RCC 7860 (cell line): ENCODE data around the gene CAMP.
"Not testable (repeated sequence)": the region's sequence is repeated elsewhere in the genome, so short reads cannot be mapped to it uniquely, and the experiment has no call there.

Experiments
- DNase-seq: peaks from one replicate; pipeline ENCODE4 v3.0.0-alpha.2; 2015; ENCODE audit warnings: low spot score
- FAIRE-seq: peaks from 2 replicates; lab custom pipeline; 2012; peaks lifted over from hg19 to GRCh38; lab: Jason Lieb, UNC

CAMP gene

GRCh38 chr3:48211776-48212175, 11.5 kb upstream of the CAMP start:
- DNase-seq, FAIRE-seq: not testable (repeated sequence)

DNA sequence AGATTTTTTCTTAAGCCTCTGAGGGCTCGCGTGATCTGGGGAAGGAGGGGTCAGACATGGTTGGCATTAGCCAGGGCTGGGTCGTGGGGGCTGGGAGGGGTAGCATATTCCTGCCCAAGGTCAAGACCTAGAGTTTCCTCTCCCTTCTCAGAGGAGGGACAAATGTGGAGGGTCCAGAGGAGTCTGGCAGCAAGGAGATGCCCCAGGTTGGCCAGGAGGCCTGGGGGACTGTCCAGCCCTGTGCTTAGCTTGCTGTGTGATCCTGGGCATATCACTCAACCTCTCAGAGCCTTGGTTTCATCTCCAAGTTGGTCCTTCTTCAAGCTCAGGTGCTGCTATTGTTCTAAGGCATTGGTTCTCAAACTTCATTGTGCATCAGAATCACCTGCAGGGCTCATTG, 9.1 kb upstream of the CAMP start:
- DNase-seq (no peak), FAIRE-seq (no peak)

DNA sequence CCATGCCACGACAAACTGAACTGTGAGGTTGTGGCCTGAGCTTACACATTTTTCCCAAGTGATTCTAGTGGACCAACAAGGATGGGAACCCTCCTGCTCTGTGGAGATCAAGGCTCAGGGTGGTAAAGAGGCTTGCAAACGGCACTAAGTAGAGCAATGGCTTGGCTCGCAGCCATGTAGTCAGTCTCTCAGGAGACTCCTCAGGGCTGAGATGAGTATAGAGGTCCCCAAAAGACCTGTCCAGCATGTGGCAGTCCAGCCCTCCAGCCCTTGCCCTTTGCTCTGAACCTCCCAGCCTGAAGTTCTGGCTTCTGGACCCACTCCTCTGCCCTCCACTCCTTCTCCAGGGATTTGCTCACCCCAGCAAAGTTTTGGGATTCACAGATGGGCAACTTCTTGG, 8.3 kb upstream of the CAMP start:
- FAIRE-seq = no peak
- no peak for DNase-seq

GRCh38 chr3:48215466-48215865, 7.8 kb upstream of the CAMP start:
- no peak for DNase-seq
- no peak for FAIRE-seq

- DNase-seq = no peak
- FAIRE-seq = no peak
These were observed 7.4 kb upstream of the CAMP start for GRCh38 chr3:48215876-48216275.

- FAIRE-seq (no peak), DNase-seq (no peak)
These were observed 5.8 kb upstream of the CAMP start for GRCh38 chr3:48217449-48217848.

DNA sequence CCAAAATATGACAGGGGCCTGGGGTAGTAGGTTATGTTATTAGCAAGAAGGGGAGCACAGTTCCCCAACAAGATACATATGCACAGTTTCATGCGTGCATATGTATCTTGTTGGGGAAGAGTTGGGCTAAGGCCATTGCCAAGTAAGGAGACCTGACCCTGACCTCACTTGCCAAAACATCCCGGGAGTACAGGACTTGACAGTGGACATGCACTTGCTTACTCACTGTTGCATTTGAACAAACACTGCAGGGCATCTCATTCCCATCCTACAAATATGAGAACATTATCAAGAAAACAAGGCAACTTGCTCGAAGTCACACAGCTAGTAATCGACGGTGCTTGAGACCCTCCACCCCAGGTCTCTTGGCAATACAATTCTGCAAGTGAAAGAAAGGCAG, 4.8 kb upstream of the CAMP start:
- FAIRE-seq (no peak), DNase-seq (no peak)

- DNase-seq = no peak
- no peak for FAIRE-seq
These were observed 3.8 kb upstream of the CAMP start for GRCh38 chr3:48219543-48219942.

GRCh38 chr3:48220746-48221145, 2.5 kb upstream of the CAMP start:
- no peak for FAIRE-seq
- DNase-seq = no peak

DNA sequence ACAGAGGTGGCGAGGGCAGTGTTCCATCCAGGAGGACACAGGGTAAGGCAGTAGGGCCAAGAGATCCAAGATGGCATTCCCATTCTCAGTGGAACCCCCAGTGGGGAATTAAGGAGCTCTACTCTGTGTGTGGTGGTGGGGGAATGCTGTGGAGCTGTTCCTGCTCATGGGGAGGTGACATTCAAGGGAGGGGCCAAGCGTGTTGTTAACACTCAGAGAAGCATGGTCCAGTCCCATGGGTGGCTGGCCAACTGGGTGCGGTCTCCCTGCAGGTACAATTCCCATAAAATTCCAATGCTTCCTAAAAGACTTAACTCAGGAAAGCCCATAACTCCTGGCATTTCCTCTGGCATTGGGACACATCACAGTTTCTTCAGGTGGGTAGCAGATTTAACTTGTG, 2.3 kb downstream of the CAMP start:
- DNase-seq (no peak), FAIRE-seq (no peak)

DNA sequence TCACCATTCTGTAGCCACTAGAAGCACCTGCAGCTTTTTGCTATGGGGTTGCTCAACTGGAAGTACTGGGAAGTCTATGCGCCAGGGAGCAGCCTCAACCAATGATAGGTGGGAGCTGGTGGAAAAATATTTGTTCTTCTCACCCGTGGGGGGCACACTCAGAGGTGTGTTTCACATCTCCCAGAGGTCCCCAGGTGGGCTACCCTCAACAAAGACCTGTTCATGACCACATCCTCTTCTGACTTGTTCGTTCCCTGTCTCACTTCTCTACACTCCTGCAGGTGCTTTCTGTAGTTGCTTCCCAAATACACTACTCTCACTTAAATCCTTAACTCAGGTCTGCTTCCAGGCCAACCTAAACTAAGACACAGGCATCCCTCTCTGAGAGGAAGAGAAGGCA, 3.6 kb downstream of the CAMP start:
- FAIRE-seq = no peak

GRCh38 chr3:48232232-48232631, 8.9 kb downstream of the CAMP start:
- FAIRE-seq (no peak), DNase-seq (no peak)

More for the DNA sequence above, 3.6 kb downstream of the CAMP start:
- DNase-seq = no peak

- DNase-seq = peak; percentile 32
- FAIRE-seq = no peak
These were observed 9.4 kb downstream of the CAMP start for GRCh38 chr3:48232734-48233133.

GRCh38 chr3:48233542-48233941, 10.2 kb downstream of the CAMP start:
- FAIRE-seq (no peak), DNase-seq (no peak)

DNA sequence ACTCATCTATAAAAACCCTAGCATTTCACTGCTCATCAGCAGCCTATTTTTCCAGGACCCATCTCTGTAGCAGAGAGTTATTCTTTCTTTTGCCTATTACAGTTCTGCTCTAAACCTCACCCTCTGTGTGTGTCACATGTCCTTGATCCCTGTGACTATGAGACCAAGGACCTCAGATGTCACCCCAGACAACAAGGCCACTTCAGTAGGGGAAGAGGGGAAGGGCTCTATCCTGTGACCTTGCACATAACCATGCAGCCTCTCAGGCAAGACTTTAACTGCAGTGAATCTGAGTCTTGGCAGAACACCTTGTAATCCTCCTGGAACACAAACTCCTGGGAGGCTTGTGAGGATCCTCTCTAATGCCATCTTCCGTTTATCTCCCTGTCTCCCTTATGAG, 13.2 kb downstream of the CAMP start:
- DNase-seq (no peak), FAIRE-seq (no peak)

- DNase-seq (no peak), FAIRE-seq (no peak)
These were observed 15.3 kb downstream of the CAMP start for GRCh38 chr3:48238531-48239085.

DNA sequence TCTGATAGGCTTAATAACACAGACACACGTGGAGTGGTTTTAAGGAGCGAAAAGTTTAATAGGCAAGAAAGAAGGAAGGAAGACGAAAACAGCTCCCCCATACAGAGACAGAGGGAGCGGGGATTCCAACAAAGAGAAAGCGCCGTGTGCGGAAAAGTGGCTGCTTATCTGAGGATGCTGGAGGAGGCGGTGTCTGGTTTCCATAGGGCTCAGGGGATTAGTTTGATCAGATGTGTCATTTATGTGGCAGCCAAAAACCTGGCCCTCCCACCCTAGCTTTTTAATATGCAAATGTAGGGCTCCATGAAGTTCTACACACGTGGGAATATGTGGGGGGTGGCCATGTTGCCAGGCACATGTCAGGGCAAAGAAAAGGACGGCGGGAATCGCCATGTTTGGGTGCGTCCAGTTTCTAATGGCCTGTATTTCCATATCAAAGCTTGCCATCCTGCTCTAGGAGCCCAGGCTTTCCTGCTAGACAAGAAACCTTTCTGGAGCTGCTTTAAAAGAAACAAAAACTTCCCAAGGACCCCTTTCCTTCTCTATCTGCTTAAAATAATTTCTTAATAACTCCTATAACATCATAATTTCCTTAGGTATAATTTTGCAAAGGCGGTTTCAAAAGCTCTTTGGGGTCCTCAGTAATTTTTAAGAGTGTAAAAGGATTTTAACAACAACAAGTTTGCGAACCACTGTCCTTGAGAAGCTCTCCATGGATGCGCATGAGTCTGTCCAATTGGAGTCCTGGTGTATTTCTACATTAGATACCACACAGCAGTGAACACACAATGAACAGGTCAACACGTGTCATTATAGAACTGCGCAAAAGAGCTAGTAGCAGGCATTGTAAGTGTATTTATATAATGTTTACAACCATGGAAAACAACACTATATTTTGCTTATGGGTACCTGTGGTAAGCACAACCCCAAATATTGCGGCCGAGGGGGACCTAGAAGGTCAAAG, 17.0 kb downstream of the CAMP start:
- FAIRE-seq = no peak
- no peak for DNase-seq

DNA sequence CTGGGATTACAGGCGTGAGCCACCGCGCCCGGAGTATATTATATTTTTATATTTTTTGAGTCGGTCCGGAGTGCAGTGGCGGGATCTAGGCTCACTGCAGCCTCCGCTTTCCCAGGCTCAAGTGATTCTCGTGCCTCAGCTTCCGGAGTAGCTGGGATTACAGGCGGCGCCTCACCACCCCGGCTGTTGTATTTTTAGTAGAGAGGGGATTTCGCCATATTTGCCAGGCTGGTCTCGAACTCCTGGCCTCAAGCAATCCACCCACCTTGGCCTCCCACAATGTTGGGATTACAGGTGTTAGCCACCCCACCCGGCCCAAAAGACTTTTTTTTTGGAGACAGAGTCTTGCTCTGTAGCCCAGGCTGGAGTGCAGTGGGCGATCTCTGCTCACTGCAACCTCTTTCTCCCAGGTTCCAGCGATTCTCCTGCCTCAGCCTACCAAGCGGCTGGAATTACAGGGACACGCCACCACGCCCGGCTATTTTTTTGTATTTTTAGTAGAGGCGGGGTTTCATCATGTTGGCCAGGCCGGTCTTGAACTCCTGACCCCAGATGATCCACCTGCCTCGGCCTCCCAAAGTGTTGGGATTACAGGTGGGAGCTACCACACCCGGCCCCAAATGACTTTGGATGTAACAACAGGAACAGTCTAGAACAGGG, 18.6 kb downstream of the CAMP start:
- DNase-seq = no peak
- FAIRE-seq = no peak

DNA sequence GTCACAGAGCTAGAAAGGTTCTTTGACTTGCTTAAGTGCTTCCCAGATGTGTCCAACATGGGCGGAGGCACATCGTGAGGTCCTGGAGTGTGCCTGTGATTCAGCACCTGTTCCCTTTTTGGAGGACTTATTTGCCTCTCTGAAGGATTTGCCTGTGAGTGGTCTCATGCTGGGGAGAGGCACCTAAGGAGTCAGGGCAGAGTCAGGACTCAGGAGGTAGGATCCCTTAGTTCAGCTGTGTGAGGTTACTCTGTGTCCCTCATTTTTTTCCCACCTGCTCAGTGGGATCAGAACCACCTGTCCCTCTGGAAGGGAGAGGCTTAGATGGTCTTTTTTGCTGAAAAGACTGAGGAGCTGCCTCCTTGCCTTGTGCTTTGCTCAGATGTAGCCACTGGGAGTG, 20.6 kb downstream of the CAMP start:
- no peak for FAIRE-seq
- no peak for DNase-seq

DNA sequence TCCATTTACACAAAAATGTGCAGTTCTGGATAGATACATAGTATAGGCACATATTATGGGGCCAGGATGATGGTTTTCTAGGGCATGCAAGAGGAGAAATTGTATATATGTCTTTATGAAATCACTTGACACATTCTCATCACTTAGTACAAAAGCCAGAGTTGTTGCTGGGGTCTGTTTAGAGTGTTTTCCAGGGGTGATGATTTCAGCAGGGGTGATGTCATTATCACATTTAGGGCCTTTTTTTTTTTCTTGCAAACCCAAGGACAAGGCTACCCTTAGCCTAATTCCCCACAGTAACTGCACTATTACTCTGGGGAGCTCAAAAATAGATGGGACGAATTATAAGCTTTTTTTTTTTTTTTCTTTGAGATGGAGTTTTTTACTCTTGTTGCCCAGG, 21.2 kb downstream of the CAMP start:
- no peak for DNase-seq
- FAIRE-seq = no peak

DNA sequence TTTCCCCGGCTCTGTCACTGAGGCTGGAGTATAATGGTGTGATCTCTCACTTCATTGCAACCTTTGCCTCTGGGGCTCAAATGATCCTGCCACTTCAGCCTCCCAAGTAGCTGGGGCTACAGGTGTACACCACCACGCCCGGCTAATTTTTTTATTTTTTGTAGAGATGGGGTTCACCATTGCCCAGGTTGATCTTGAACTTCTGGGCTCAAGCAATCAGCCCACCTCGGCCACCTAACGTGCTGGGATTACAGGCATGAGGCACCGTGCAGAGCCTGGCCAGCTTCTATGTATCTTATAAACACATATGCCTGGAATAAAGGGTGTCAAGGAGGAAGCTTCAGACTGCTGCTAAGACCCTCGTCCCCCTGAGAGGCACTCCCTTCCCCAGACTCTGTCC, 21.8 kb downstream of the CAMP start:
- DNase-seq = no peak
- no peak for FAIRE-seq

GRCh38 chr3:48247401-48247811, 24.1 kb downstream of the CAMP start:
- DNase-seq (no peak), FAIRE-seq (no peak)
